Measurements from ENCODE around the gene QPRT.
A peak's percentile ranks its signal among the peaks of the same experiment; 100 is the strongest.
"Not testable (repeated sequence)": the region's sequence is repeated elsewhere in the genome, so short reads cannot be mapped to it uniquely, and the experiment has no call there.

QPRT gene

GRCh38 chr16:29663016-29663806 is 15.8 kb upstream of the QPRT start, which contains the start of gene SPN:
SPN (plus strand) TSS chr16:29663247; CDS start chr16:29663729, 482 bp downstream.
- DNase-seq (ENCODE audit: low spot score): no peak

GRCh38 chr16:29663807-29664090 is 15.2 kb upstream of the QPRT start:
- no peak for DNase-seq (ENCODE audit: low spot score)

- no peak for DNase-seq (ENCODE audit: low spot score)
These were observed 14.7 kb upstream of the QPRT start for GRCh38 chr16:29664091-29664921.

- no peak for DNase-seq (ENCODE audit: low spot score)
These were observed 13.5 kb upstream of the QPRT start for GRCh38 chr16:29665294-29666077.

GRCh38 chr16:29667322-29667610 is 11.7 kb upstream of the QPRT start:
- DNase-seq (ENCODE audit: low spot score): not testable (repeated sequence)

GRCh38 chr16:29667755-29668154 is 11.2 kb upstream of the QPRT start:
- DNase-seq (ENCODE audit: low spot score): no peak

GRCh38 chr16:29668267-29668666 is 10.7 kb upstream of the QPRT start:
- no peak for DNase-seq (ENCODE audit: low spot score)

- DNase-seq (ENCODE audit: low spot score): no peak
These were observed 5.5 kb upstream of the QPRT start for GRCh38 chr16:29673501-29673900.

GRCh38 chr16:29674188-29674587 is 4.8 kb upstream of the QPRT start:
- peak; percentile 88 for DNase-seq (ENCODE audit: low spot score)

GRCh38 chr16:29675811-29676643 is 3.0 kb upstream of the QPRT start:
- peak; percentile 50 for DNase-seq (ENCODE audit: low spot score)

- no peak for DNase-seq (ENCODE audit: low spot score)
These were observed 1.8 kb upstream of the QPRT start for GRCh38 chr16:29676989-29677785.

GRCh38 chr16:29680180-29680598 is 1.2 kb downstream of the QPRT start:
- no peak for DNase-seq (ENCODE audit: low spot score)

- DNase-seq (ENCODE audit: low spot score): no peak
These were observed 4.6 kb downstream of the QPRT start for GRCh38 chr16:29683543-29684090.

GRCh38 chr16:29684679-29685078 is 5.7 kb downstream of the QPRT start:
- no peak for DNase-seq (ENCODE audit: low spot score)

GRCh38 chr16:29686740-29687332 is 7.9 kb downstream of the QPRT start:
- no peak for DNase-seq (ENCODE audit: low spot score)

GRCh38 chr16:29687755-29688154 is 8.8 kb downstream of the QPRT start:
- DNase-seq (ENCODE audit: low spot score): no peak

- DNase-seq (ENCODE audit: low spot score): no peak
These were observed 9.2 kb downstream of the QPRT start for GRCh38 chr16:29688172-29688571.

- not testable (repeated sequence) for DNase-seq (ENCODE audit: low spot score)
These were observed 10.7 kb downstream of the QPRT start for GRCh38 chr16:29689490-29690351.

- not testable (repeated sequence) for DNase-seq (ENCODE audit: low spot score)
These were observed 13.6 kb downstream of the QPRT start for GRCh38 chr16:29692606-29693005.

All from pons (tissue), 1 donor.